ENCODE measurements around the gene TJP2. TPM values are rescaled to one million over a fixed set of nuclear protein-coding genes. Genes with fewer than 3 reads are reported as not detected.

The TJP2 gene
- total RNA-seq, 3 donors from 2014 or later (not counting 1 experiment from before 2014, with no cell fraction given): 6.8 to 10.0 (median 9.6) TPM

- peaks cover 9% of the 10 kb centered on the region for H3K9me3 ChIP-seq (ENCODE audit: control insufficient read depth, insufficient read depth, low read length)
- intact Hi-C loops (cut with micrococcal nuclease): no loop called here
- H3K36me3 ChIP-seq (ENCODE audit: control insufficient read depth, insufficient read depth, low read length): no peaks in the 10 kb centered on the region
- Mint-ChIP-seq H3K4me3 (no peak overlapping the region), H3K27ac (no peak overlapping the region), H3K4me1 (no peaks in the 10 kb centered on the region), H3K27me3 (ENCODE audit: low read depth in 2 of 2) (no peaks in the 10 kb centered on the region), H3K36me3 (no peaks in the 10 kb centered on the region), H3K9me3 (peaks cover 2 to 3% of the 10 kb centered on the region in 2 donors)
- no peaks in the 10 kb centered on the region for H3K27me3 ChIP-seq (ENCODE audit: control insufficient read depth, insufficient read depth, low read length)
- no peaks in the 10 kb centered on the region for H3K4me1 ChIP-seq (ENCODE audit: control insufficient read depth, insufficient read depth, low read length)
- H3K27ac ChIP-seq (ENCODE audit: low read length): no peak overlapping the region
- WGBS (ENCODE audit: insufficient coverage): 87% methylated on average over 5 of the region's 5 CpGs
- ATAC-seq (no peak), DNase-seq (no peak)
- TF ChIP-seq, protein P1, sequence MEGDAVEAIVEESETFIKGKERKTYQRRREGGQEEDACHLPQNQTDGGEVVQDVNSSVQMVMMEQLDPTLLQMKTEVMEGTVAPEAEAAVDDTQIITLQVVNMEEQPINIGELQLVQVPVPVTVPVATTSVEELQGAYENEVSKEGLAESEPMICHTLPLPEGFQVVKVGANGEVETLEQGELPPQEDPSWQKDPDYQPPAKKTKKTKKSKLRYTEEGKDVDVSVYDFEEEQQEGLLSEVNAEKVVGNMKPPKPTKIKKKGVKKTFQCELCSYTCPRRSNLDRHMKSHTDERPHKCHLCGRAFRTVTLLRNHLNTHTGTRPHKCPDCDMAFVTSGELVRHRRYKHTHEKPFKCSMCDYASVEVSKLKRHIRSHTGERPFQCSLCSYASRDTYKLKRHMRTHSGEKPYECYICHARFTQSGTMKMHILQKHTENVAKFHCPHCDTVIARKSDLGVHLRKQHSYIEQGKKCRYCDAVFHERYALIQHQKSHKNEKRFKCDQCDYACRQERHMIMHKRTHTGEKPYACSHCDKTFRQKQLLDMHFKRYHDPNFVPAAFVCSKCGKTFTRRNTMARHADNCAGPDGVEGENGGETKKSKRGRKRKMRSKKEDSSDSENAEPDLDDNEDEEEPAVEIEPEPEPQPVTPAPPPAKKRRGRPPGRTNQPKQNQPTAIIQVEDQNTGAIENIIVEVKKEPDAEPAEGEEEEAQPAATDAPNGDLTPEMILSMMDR (IDR thresholded peaks at IDR 0.05): no peak
- H3K4me3 ChIP-seq (ENCODE audit: low read length): no peak overlapping the region
Measured at GRCh38 chr9:69308206-69308931, 134.3 kb downstream of the TJP2 start.

DNA sequence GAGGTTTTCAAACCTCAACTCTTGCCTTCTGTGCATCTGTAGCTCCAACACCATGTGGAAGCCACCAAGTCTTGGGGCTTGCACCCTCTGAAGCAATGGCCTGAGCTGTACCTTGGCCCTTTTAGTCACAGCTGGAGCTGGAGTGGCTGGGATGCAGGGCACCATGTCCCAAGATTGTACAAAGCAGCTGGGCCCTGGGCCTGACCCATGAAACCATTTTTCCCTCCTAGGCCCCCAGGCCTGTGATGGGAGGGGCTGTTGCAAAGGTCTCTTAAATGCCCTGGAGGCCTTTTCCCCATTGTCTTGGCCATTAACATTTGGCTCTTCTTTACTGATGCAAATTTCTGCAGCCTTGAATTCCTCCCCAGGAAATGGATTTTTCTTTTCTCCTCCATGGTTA, 139.1 kb downstream of the TJP2 start:
- no peak for DNase-seq
- no peaks in the 10 kb centered on the region for H3K36me3 Mint-ChIP-seq
- Histone ChIP-seq H3K9me3 (ENCODE audit: control insufficient read depth, insufficient read depth, low read length) (peaks cover 9% of the 10 kb centered on the region), H3K27me3 (ENCODE audit: control insufficient read depth, insufficient read depth, low read length) (no peaks in the 10 kb centered on the region), H3K27ac (ENCODE audit: low read length) (no peak overlapping the region), H3K4me1 (ENCODE audit: control insufficient read depth, insufficient read depth, low read length) (no peaks in the 10 kb centered on the region), H3K36me3 (ENCODE audit: control insufficient read depth, insufficient read depth, low read length) (no peaks in the 10 kb centered on the region), H3K4me3 (ENCODE audit: low read length) (no peak overlapping the region)
- H3K27me3 Mint-ChIP-seq (ENCODE audit: low read depth in 2 of 2): peaks cover 0 to 2% of the 10 kb centered on the region in 2 donors
- no peak for ATAC-seq
- peaks cover 2 to 9% of the 10 kb centered on the region in 2 donors for H3K9me3 Mint-ChIP-seq
- no peak overlapping the region for H3K27ac Mint-ChIP-seq
- H3K4me1 Mint-ChIP-seq: no peaks in the 10 kb centered on the region
- TF ChIP-seq, protein P1 (IDR thresholded peaks at IDR 0.05): no peak
- no peak overlapping the region for H3K4me3 Mint-ChIP-seq
- intact Hi-C loops (cut with micrococcal nuclease): no loop called here

DNA sequence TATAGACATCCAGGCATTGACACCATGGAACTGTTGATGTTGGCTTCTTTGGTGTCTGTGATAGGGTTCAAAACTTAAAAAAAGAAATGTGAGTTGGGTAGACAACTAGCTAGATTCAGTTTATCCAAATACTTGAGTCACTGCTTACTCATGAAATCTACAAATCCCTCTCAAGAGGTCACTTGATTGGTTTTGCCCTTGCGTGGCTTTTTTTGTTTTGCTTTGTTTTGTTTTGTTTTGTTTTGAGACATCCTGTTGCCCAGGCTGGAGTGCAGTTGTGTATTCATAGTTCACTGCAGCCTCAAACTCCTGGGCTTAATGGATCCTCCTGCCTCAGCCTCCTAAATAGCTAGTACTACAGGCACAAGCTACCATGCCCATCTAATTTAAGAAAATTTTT, 140.5 kb downstream of the TJP2 start:
- DNase-seq: no peak
- Histone ChIP-seq H3K4me1 (ENCODE audit: control insufficient read depth, insufficient read depth, low read length) (no peaks in the 10 kb centered on the region), H3K4me3 (ENCODE audit: low read length) (no peak overlapping the region), H3K9me3 (ENCODE audit: control insufficient read depth, insufficient read depth, low read length) (peaks cover 9% of the 10 kb centered on the region), H3K27ac (ENCODE audit: low read length) (no peak overlapping the region), H3K27me3 (ENCODE audit: control insufficient read depth, insufficient read depth, low read length) (no peaks in the 10 kb centered on the region), H3K36me3 (ENCODE audit: control insufficient read depth, insufficient read depth, low read length) (no peaks in the 10 kb centered on the region)
- Mint-ChIP-seq H3K27ac (no peak overlapping the region), H3K36me3 (no peaks in the 10 kb centered on the region), H3K9me3 (peaks cover 2 to 9% of the 10 kb centered on the region in 2 donors), H3K27me3 (ENCODE audit: low read depth in 2 of 2) (peaks cover 0 to 6% of the 10 kb centered on the region in 2 donors), H3K4me3 (no peak overlapping the region), H3K4me1 (no peaks in the 10 kb centered on the region)
- intact Hi-C loops (cut with micrococcal nuclease): no loop called here
- TF ChIP-seq, protein P1 (IDR thresholded peaks at IDR 0.05): no peak
- ATAC-seq: no peak
- WGBS (ENCODE audit: insufficient coverage): 100% methylated on average over 1 of the region's 1 CpG

GRCh38 chr9:69317081-69317480, 143.0 kb downstream of the TJP2 start:
- no peak for DNase-seq
- no peaks in the 10 kb centered on the region for H3K4me1 ChIP-seq (ENCODE audit: control insufficient read depth, insufficient read depth, low read length)
- Mint-ChIP-seq H3K27me3 (ENCODE audit: low read depth in 2 of 2) (peaks cover 0 to 10% of the 10 kb centered on the region in 2 donors), H3K9me3 (peaks cover 1 to 7% of the 10 kb centered on the region in 2 donors), H3K36me3 (no peaks in the 10 kb centered on the region), H3K27ac (no peak overlapping the region), H3K4me1 (no peaks in the 10 kb centered on the region), H3K4me3 (no peak overlapping the region)
- no peaks in the 10 kb centered on the region for H3K36me3 ChIP-seq (ENCODE audit: control insufficient read depth, insufficient read depth, low read length)
- no peak for ATAC-seq
- intact Hi-C loops (cut with micrococcal nuclease): no loop called here
- H3K9me3 ChIP-seq (ENCODE audit: control insufficient read depth, insufficient read depth, low read length): peaks cover 9% of the 10 kb centered on the region
- H3K27me3 ChIP-seq (ENCODE audit: control insufficient read depth, insufficient read depth, low read length): no peaks in the 10 kb centered on the region
- no peak overlapping the region for H3K27ac ChIP-seq (ENCODE audit: low read length)
- TF ChIP-seq, protein P1 (IDR thresholded peaks at IDR 0.05): no peak
- H3K4me3 ChIP-seq (ENCODE audit: low read length): no peak overlapping the region
- whole genome bisulfite sequencing (ENCODE audit: insufficient coverage): no CpG with 5 or more reads among the region's 2 CpGs
